ENCODE results near the gene ALKBH3.

The ALKBH3 gene

GRCh38 chr11:43880640-43881159, at the start of gene ALKBH3:
TSS of gene ALKBH3 (plus strand) at chr11:43880831. CDS start at chr11:43882653, 1,822 bp downstream.
- no peak for DNase-seq

GRCh38 chr11:43830928-43831440, 49.6 kb upstream of the ALKBH3 start:
- DNase-seq, result no peak

- no peak for DNase-seq
Measured at GRCh38 chr11:43832536-43832935, 48.1 kb upstream of the ALKBH3 start.

- no peak for DNase-seq
Measured at GRCh38 chr11:43833657-43834073, 47.0 kb upstream of the ALKBH3 start.

GRCh38 chr11:43834286-43834685, 46.3 kb upstream of the ALKBH3 start:
- DNase-seq, result no peak

- no peak for DNase-seq
Measured at GRCh38 chr11:43835104-43835503, 45.5 kb upstream of the ALKBH3 start.

GRCh38 chr11:43837879-43838278, 42.8 kb upstream of the ALKBH3 start:
- no peak for DNase-seq

- DNase-seq, result no peak
Measured at GRCh38 chr11:43842021-43842420, 38.6 kb upstream of the ALKBH3 start.

- no peak for DNase-seq
Measured at GRCh38 chr11:43845816-43846215, 34.8 kb upstream of the ALKBH3 start.

GRCh38 chr11:43852057-43852636, 28.5 kb upstream of the ALKBH3 start:
- DNase-seq, result no peak

GRCh38 chr11:43853781-43854180, 26.9 kb upstream of the ALKBH3 start:
- no peak for DNase-seq

GRCh38 chr11:43856993-43857392, 23.6 kb upstream of the ALKBH3 start:
- DNase-seq, result no peak

- DNase-seq, result no peak
Measured at GRCh38 chr11:43861141-43861540, 19.5 kb upstream of the ALKBH3 start.

GRCh38 chr11:43866520-43866919, 14.1 kb upstream of the ALKBH3 start:
- no peak for DNase-seq

- no peak for DNase-seq
Measured at GRCh38 chr11:43866969-43867368, 13.7 kb upstream of the ALKBH3 start.

GRCh38 chr11:43868852-43869567, 11.6 kb upstream of the ALKBH3 start:
- DNase-seq, result no peak

GRCh38 chr11:43871051-43871450, 9.6 kb upstream of the ALKBH3 start:
- DNase-seq, result no peak

GRCh38 chr11:43872995-43873394, 7.6 kb upstream of the ALKBH3 start:
- no peak for DNase-seq

- no peak for DNase-seq
Measured at GRCh38 chr11:43874078-43874477, 6.6 kb upstream of the ALKBH3 start.

- no peak for DNase-seq
Measured at GRCh38 chr11:43874738-43875137, 5.9 kb upstream of the ALKBH3 start.

GRCh38 chr11:43879789-43880639, 617 bp upstream of the ALKBH3 start:
- DNase-seq, result no peak

GRCh38 chr11:43892851-43893250, 12.2 kb downstream of the ALKBH3 start:
- no peak for DNase-seq

- no peak for DNase-seq
Measured at GRCh38 chr11:43894546-43894945, 13.9 kb downstream of the ALKBH3 start.

Data from NCI-H187 treated with DMSO at 0.1 percent for 48 hours (cell line).